ENCODE measurements around the gene ZNF302.

GRCh38 chr19:34686455-34686854, 9.0 kb downstream of the ZNF302 start:
- TF ChIP-seq, protein P1, sequence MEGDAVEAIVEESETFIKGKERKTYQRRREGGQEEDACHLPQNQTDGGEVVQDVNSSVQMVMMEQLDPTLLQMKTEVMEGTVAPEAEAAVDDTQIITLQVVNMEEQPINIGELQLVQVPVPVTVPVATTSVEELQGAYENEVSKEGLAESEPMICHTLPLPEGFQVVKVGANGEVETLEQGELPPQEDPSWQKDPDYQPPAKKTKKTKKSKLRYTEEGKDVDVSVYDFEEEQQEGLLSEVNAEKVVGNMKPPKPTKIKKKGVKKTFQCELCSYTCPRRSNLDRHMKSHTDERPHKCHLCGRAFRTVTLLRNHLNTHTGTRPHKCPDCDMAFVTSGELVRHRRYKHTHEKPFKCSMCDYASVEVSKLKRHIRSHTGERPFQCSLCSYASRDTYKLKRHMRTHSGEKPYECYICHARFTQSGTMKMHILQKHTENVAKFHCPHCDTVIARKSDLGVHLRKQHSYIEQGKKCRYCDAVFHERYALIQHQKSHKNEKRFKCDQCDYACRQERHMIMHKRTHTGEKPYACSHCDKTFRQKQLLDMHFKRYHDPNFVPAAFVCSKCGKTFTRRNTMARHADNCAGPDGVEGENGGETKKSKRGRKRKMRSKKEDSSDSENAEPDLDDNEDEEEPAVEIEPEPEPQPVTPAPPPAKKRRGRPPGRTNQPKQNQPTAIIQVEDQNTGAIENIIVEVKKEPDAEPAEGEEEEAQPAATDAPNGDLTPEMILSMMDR (IDR thresholded peaks at IDR 0.05) = no peak
- TF ChIP-seq POLR2AphosphoS5 (IDR thresholded peaks at IDR 0.05) = no peak
- TF ChIP-seq EP300 (IDR thresholded peaks at IDR 0.05) = no peak
- no peak for TF ChIP-seq POLR2A (IDR thresholded peaks at IDR 0.05; ENCODE audit: low read depth)

Data from esophagus muscularis mucosa (tissue), 4 donors.